ENCODE measurements around the gene FOXA3. TPM values are rescaled to one million over a fixed set of nuclear protein-coding genes. Genes with fewer than 3 reads are reported as not detected.

The FOXA3 gene
- total RNA-seq, 1 donor from 2014 or later = not detected

GRCh38 chr19:45817010-45817724, 47.0 kb upstream of the FOXA3 start:
- TF ChIP-seq CTCF (IDR thresholded peaks at IDR 0.05; ENCODE audit: borderline replicate concordance) = peak; percentile 96
- intact Hi-C loops (cut with micrococcal nuclease) = no loop called here
- H3K4me3 ChIP-seq = no peak overlapping the region
- H3K27ac ChIP-seq (replicated peaks) = no peak overlapping the region
- H3K4me1 ChIP-seq = peaks cover 27% of the 10 kb centered on the region
- peak; percentile 93 for DNase-seq
- H3K27me3 ChIP-seq (ENCODE audit: low read depth) = peaks cover 11% of the 10 kb centered on the region
- peaks cover 20% of the 10 kb centered on the region for H3K36me3 ChIP-seq
- H3K9me3 ChIP-seq (replicated peaks) = no peaks in the 10 kb centered on the region

- intact Hi-C loops (cut with micrococcal nuclease) = no loop called here
- H3K4me1 ChIP-seq = peaks cover 27% of the 10 kb centered on the region
- no peak for TF ChIP-seq CTCF (IDR thresholded peaks at IDR 0.05; ENCODE audit: borderline replicate concordance)
- H3K4me3 ChIP-seq = no peak overlapping the region
- peaks cover 11% of the 10 kb centered on the region for H3K27me3 ChIP-seq (ENCODE audit: low read depth)
- H3K27ac ChIP-seq (replicated peaks) = no peak overlapping the region
- peaks cover 26% of the 10 kb centered on the region for H3K36me3 ChIP-seq
- no peak for DNase-seq
- no peaks in the 10 kb centered on the region for H3K9me3 ChIP-seq (replicated peaks)
These were observed 46.3 kb upstream of the FOXA3 start for GRCh38 chr19:45817725-45818301.

- H3K27me3 ChIP-seq (ENCODE audit: low read depth) = peaks cover 8% of the 10 kb centered on the region
- H3K4me1 ChIP-seq = peaks cover 29% of the 10 kb centered on the region
- H3K36me3 ChIP-seq = peaks cover 44% of the 10 kb centered on the region
- no peak for TF ChIP-seq CTCF (IDR thresholded peaks at IDR 0.05; ENCODE audit: borderline replicate concordance)
- no peak for DNase-seq
- H3K4me3 ChIP-seq = no peak overlapping the region
- no peak overlapping the region for H3K27ac ChIP-seq (replicated peaks)
- intact Hi-C loops (cut with micrococcal nuclease) = no loop called here
- H3K9me3 ChIP-seq (replicated peaks) = no peaks in the 10 kb centered on the region
These were observed 44.4 kb upstream of the FOXA3 start for GRCh38 chr19:45819769-45820168.

- H3K36me3 ChIP-seq = peaks cover 52% of the 10 kb centered on the region
- no peak overlapping the region for H3K27ac ChIP-seq (replicated peaks)
- intact Hi-C loops (cut with micrococcal nuclease) = no loop called here
- peaks cover 21% of the 10 kb centered on the region for H3K4me1 ChIP-seq
- H3K27me3 ChIP-seq (ENCODE audit: low read depth) = no peaks in the 10 kb centered on the region
- H3K9me3 ChIP-seq (replicated peaks) = no peaks in the 10 kb centered on the region
- no peak for DNase-seq
- H3K4me3 ChIP-seq = no peak overlapping the region
- no peak for TF ChIP-seq CTCF (IDR thresholded peaks at IDR 0.05; ENCODE audit: borderline replicate concordance)
These were observed 43.6 kb upstream of the FOXA3 start for GRCh38 chr19:45820413-45821102.

- no peak for DNase-seq
- Histone ChIP-seq H3K9me3 (replicated peaks) (no peaks in the 10 kb centered on the region), H3K4me1 (peaks cover 15% of the 10 kb centered on the region), H3K4me3 (no peak overlapping the region), H3K27ac (replicated peaks) (no peak overlapping the region), H3K27me3 (ENCODE audit: low read depth) (no peaks in the 10 kb centered on the region), H3K36me3 (peaks cover 57% of the 10 kb centered on the region)
- TF ChIP-seq CTCF (IDR thresholded peaks at IDR 0.05; ENCODE audit: borderline replicate concordance) = no peak
- intact Hi-C loops (cut with micrococcal nuclease) = no loop called here
These were observed 43.0 kb upstream of the FOXA3 start for GRCh38 chr19:45821103-45821521.

All from left ventricle myocardium inferior (tissue), 1 donor.